ENCODE data around the gene JAML. TPM values are rescaled to one million over a fixed set of nuclear protein-coding genes. Genes with fewer than 3 reads are reported as not detected.

JAML gene
- total and polyA plus RNA-seq, 2 of the 4 experiments (the other 2 are of a cell fraction), result not detected

GRCh38 chr11:118263112-118263511, 38.3 kb upstream of the JAML start:
- ATAC-seq (ENCODE audit: low read depth) (no peak), DNase-seq (no peak)
- Histone ChIP-seq H3K79me1 (ENCODE audit: low read depth in 1 of 2, low read length in 2 of 2) (no peaks in the 10 kb centered on the region), H2BK120ac (ENCODE audit: low read depth, low read length) (no peak overlapping the region), H3K9me3 (ENCODE audit: control insufficient read depth, insufficient read depth, low read length) (no peaks in the 10 kb centered on the region), H3K4me2 (ENCODE audit: low read depth, low read length) (no peak overlapping the region), H3K18ac (ENCODE audit: low read depth, low read length) (no peak overlapping the region), H3K4ac (ENCODE audit: low read depth, low read length) (no peak overlapping the region), H2BK15ac (ENCODE audit: low read depth, low read length) (no peak overlapping the region), H4K20me1 (ENCODE audit: insufficient read depth, low read length) (no peaks in the 10 kb centered on the region), H4K5ac (ENCODE audit: low read depth, low read length) (no peak overlapping the region), H3K4me3 (ENCODE audit: insufficient read depth, low read depth, low read length) (no peak overlapping the region), H3K23ac (ENCODE audit: low read depth, low read length) (no peak overlapping the region), H3K9me1 (ENCODE audit: insufficient read depth, low read length) (no peaks in the 10 kb centered on the region), H2BK20ac (ENCODE audit: low read depth, low read length) (no peak overlapping the region), H3K4me1 (ENCODE audit: control insufficient read depth, insufficient read depth, low read length) (no peaks in the 10 kb centered on the region), H4K8ac (ENCODE audit: low read depth in 2 of 2, low read length in 2 of 2) (no peak overlapping the region), H3K9ac (ENCODE audit: low read depth, low read length) (no peak overlapping the region), H3K27ac (ENCODE audit: insufficient read depth, low read length) (no peak overlapping the region), H3K36me3 (ENCODE audit: control insufficient read depth, insufficient read depth, low read length) (no peaks in the 10 kb centered on the region), H2AFZ (replicated peaks; ENCODE audit: low read length, poor library complexity) (no peak overlapping the region), H3K14ac (replicated peaks; ENCODE audit: low read depth, low read length) (no peak overlapping the region), H2AK9ac (replicated peaks; ENCODE audit: low read depth, low read length, poor library complexity) (no peak overlapping the region), H3K27me3 (ENCODE audit: control insufficient read depth, insufficient read depth, low read length) (peaks cover 23% of the 10 kb centered on the region), H4K91ac (ENCODE audit: insufficient read depth, low read depth, low read length) (no peak overlapping the region), H2AK5ac (ENCODE audit: low read depth, low read length) (no peak overlapping the region), H2BK5ac (ENCODE audit: low read depth, low read length, poor library complexity, severe bottlenecking) (no peak overlapping the region), H3K56ac (ENCODE audit: extremely low read depth, insufficient read depth, low read length) (no peak overlapping the region)
- in situ Hi-C loops (cut with MboI; ENCODE audit: low sequenced_read_pairs) (no loop called here), intact Hi-C loops (cut with micrococcal nuclease) (no loop called here), dilution Hi-C loops (cut with HindIII; ENCODE audit: low sequenced_read_pairs, unreplicated experiment) (no loop called here)
- WGBS, 2 experiments (ENCODE audit: extremely low coverage in 2 of 2, insufficient read length in 1 of 2), result no CpG with 5 or more reads among the region's 4 CpGs
- POLR2A ChIA-PET (ENCODE audit: unreplicated experiment), result no interaction called here
- no TSS peak for BruUV-seq (replicated peaks)
- TF ChIP-seq MAZ (IDR thresholded peaks at IDR 0.05; ENCODE audit: borderline replicate concordance, low read depth, low read length), result no peak
- TF ChIP-seq ELK1 (IDR thresholded peaks at IDR 0.05; ENCODE audit: borderline replicate concordance, low read depth, low read length), result no peak
- TF ChIP-seq BHLHE40 (IDR thresholded peaks at IDR 0.05; ENCODE audit: low read depth, low read length), result no peak
- TF ChIP-seq MAFK (IDR thresholded peaks at IDR 0.05; ENCODE audit: low read depth, low read length), result no peak
- TF ChIP-seq, protein P1, sequence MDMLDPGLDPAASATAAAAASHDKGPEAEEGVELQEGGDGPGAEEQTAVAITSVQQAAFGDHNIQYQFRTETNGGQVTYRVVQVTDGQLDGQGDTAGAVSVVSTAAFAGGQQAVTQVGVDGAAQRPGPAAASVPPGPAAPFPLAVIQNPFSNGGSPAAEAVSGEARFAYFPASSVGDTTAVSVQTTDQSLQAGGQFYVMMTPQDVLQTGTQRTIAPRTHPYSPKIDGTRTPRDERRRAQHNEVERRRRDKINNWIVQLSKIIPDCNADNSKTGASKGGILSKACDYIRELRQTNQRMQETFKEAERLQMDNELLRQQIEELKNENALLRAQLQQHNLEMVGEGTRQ (IDR thresholded peaks at IDR 0.05; ENCODE audit: low read depth, low read length), result no peak
- no peak for TF ChIP-seq POLR2A (IDR thresholded peaks at IDR 0.05; ENCODE audit: low read depth, low read length)
- TF ChIP-seq RFX5 (IDR thresholded peaks at IDR 0.05; ENCODE audit: low read depth, low read length), result no peak
- TF ChIP-seq RAD21 (IDR thresholded peaks at IDR 0.05; ENCODE audit: low read length), result no peak
- TF ChIP-seq CHD1 (IDR thresholded peaks at IDR 0.05; ENCODE audit: low read depth, low read length), result no peak
- no peak for TF ChIP-seq RCOR1 (IDR thresholded peaks at IDR 0.05; ENCODE audit: insufficient replicate concordance, low read length)
- TF ChIP-seq, protein P2, sequence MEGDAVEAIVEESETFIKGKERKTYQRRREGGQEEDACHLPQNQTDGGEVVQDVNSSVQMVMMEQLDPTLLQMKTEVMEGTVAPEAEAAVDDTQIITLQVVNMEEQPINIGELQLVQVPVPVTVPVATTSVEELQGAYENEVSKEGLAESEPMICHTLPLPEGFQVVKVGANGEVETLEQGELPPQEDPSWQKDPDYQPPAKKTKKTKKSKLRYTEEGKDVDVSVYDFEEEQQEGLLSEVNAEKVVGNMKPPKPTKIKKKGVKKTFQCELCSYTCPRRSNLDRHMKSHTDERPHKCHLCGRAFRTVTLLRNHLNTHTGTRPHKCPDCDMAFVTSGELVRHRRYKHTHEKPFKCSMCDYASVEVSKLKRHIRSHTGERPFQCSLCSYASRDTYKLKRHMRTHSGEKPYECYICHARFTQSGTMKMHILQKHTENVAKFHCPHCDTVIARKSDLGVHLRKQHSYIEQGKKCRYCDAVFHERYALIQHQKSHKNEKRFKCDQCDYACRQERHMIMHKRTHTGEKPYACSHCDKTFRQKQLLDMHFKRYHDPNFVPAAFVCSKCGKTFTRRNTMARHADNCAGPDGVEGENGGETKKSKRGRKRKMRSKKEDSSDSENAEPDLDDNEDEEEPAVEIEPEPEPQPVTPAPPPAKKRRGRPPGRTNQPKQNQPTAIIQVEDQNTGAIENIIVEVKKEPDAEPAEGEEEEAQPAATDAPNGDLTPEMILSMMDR (conservative IDR thresholded peaks at IDR 0.05; ENCODE audit: low read depth, low read length), result no peak
- TF ChIP-seq NFE2L2 (IDR thresholded peaks at IDR 0.05; ENCODE audit: low read depth, low read length), result no peak
- TF ChIP-seq SMC3 (IDR thresholded peaks at IDR 0.05; ENCODE audit: low read depth, low read length), result no peak
- TF ChIP-seq FOS (IDR thresholded peaks at IDR 0.05; ENCODE audit: low read depth, low read length), result no peak
- no peak for TF ChIP-seq CEBPB (IDR thresholded peaks at IDR 0.05; ENCODE audit: low read depth, low read length)
- CTCF ChIA-PET, result no interaction called here
